NT2/D1 (cell line): ENCODE measurements around the gene TNN.

ENCODE experiments used
- SUZ12 ChIP-seq: IDR thresholded peaks from 2 replicates; pipeline ENCODE4 v1.6.1; 2011; ENCODE audit not compliant: insufficient read length, insufficient read depth; ENCODE audit errors: extremely low read depth
- YY1 ChIP-seq: IDR thresholded peaks from 2 replicates; pipeline ENCODE4 v1.6.1; 2011; ENCODE audit not compliant: insufficient read length, insufficient read depth
- ZNF274 ChIP-seq: IDR thresholded peaks from 2 replicates; pipeline ENCODE4 v1.6.1; 2011; ENCODE audit warnings: mild to moderate bottlenecking, low read depth, low read length

GRCh38 chr1:175023043-175023921 is 44.4 kb upstream of the TNN start, which contains the start of gene MRPS14:
- TF ChIP-seq ZNF274 (no peak), YY1 (peak; percentile 96), SUZ12 (no peak)
